GM21529 (cell line): ENCODE data around the gene PRKCH.

ENCODE experiments used
- ATAC-seq: cut with Tn5 transposase; IDR thresholded peaks from one replicate; pipeline ENCODE4 v1.9.1; 2021; ENCODE audit not compliant: unreplicated experiment

Gene PRKCH

DNA sequence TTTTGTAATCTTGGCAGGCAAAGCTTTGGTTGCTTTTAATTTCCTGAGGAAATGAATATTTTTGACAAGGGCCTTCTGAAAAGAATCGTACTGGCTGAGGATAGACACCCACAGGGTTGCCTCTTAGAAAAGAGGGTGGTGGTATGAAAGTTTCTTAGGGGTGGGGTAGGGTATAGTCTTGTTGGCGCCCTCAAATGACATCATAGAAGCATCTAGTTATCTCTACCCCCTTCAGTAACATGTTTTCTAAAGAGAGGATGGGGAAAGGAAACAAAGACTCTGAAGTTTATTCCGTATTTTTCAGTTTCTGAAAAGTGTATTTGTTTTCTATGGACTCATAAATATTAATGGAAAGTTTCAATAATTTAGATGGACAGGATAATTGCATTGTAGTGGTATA is 13.7 kb downstream of the PRKCH start:
- ATAC-seq = no peak

DNA sequence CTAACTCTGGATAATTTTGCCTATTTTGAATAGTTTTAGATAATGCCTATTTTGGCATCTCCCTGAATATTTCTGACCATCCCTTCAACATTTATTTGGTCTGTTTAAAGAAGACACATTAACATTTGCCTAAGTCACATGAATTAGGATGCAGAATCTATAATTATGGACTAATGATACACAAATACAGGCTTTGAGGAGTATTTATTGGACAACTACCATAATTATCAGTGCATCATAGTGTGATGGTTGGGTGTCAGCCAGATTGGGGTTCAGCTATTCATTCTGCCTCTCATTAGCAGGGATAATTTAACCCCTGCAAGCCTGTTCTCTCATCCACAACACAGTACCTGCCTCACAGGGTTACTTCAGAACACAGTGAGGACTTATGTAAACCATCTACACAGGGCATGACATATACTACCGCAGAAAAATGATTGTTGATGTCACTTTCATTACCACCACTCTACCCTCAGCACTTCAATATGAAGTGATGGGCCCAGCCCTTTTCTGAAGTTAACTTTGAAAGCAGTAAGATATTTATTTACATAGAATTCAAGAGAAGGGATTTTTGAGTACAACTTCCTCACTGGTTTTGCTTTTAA is 14.4 kb downstream of the PRKCH start:
- ATAC-seq = no peak

DNA sequence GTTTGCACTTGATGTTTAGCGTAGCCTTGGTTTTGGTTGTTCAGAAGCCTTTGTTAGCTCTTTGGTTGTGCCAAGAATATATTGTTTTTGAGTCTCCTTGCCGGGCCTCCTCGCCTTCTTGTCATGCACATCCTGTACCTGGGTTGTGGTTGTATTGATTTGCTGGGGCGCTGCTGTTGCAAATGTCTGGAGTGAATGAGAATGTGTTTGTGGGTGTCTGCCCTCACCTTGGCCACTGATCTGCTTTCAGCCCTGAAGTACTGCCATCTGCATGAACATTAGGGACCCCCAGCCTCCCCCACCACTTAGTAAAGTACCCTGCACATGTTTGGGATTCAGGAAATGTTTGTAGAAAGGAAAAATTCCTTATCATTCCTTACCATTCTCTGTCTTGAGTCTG is 16.5 kb downstream of the PRKCH start:
- no peak for ATAC-seq

DNA sequence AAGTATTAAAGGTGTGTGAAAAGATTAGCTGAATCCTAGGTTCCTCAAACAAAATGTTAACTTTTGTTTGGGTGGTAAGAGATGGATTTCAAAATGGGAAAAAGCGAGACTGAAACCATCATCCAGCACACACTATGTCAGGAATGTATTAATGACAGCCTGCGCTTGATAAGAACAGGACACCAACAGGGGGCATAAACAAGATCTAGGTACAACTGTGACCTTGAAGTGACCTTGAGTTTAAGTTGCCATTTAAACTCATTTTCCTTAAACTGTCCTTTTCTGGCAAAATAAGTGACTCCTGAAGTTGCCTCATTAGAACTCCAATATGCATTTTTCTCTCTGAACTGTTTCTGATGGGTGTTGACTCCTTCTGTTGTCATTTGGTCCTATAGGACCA is 17.1 kb downstream of the PRKCH start:
- ATAC-seq = no peak

DNA sequence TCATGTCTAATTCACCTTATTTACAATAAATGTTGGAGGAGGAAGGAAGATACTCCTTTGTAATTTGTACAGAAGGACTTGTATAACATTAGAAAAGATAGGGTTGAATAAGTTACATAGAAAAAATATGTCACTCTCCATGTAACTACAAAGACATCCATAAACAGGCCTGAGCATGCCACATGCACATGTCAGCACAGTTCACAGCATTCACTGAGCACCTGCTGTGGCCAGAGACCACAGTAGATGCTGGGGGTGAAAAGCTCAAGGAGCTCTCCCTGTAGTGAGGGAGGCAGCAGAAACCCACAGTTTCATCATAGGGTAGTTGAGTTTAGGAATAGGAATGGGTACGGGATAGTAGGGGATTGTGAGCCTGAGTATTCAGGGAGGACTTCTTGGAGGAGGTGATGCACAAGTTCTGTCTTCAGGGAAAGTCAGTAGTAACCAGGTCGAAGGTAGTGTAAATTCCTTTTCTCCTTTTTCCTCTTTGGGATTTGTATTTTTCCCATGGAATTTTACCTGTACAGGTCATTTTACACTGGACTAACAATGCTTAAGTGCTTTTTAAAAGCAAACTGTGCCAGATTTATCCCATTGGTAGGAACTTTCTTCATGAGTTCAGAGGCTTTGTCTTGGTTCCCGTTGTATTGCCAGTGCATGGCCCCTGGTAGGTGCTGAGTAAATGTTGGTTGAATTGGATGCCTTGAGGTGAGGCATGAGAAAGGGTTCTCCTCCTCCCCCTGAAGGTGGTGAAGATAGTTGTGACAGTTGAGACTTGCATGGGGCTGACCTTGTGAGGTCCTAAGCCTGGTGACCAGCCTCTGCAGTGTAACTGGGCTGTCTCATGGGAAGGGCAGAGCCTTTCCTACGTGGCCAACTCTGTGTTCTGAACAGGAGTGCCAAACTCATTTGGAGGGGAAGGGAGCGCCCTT is 20.2 kb downstream of the PRKCH start:
- ATAC-seq = no peak

DNA sequence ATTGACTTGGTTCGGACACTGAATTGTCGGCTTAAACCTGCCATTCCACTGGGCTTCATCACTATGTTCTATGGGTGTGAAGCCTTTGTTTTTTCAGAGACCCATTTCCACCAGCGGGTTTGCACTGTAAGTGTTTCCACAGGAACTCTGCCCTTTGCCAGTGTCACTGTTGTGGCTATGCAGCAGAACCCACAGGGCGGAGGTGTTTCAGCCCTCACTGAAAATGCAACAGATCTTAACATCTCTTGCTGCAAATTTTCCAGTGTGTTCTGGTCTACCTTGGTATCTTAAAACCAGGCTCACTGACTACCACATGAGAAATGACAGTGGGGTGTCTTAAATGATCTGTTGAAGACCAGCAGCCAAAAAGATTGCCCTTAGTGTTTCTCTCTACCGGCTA is 21.1 kb downstream of the PRKCH start:
- no peak for ATAC-seq

DNA sequence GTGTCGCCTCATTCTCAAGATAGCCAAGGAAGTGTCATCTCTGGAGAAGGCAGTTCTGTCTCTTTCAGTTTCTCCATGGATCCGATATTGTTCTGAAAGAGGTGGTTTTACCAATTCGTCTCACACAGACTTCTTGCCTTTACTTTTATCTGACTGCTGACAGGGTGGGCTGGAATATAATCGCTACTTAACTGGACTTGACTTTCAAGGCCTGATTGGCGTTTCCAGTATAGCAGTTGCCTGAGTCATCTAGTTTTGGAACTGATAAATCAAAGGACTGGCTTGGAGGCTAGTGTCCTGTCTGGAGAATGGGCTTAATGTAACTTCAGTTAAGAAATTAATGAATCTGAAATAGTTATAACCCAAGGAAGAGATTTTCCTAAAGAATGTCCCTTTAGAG is 21.6 kb downstream of the PRKCH start:
- no peak for ATAC-seq

DNA sequence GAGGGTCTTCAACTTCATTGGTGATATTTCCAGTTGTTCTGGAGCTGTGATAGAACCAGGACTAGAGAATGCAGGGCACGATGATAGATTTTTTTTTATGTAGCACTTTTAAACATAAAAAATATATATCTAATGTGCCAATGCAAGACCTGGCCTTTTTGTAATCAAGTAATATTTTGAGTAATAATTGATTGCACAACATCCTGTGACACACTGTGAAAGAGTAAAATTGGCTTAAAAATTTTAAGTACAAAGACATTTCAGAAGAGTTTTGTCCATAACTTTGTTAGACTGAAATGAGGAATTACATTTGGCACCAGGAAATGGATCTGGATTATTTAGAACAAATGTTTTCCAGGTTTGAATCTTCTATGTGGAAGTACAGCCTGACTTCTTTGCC is 22.1 kb downstream of the PRKCH start:
- no peak for ATAC-seq

DNA sequence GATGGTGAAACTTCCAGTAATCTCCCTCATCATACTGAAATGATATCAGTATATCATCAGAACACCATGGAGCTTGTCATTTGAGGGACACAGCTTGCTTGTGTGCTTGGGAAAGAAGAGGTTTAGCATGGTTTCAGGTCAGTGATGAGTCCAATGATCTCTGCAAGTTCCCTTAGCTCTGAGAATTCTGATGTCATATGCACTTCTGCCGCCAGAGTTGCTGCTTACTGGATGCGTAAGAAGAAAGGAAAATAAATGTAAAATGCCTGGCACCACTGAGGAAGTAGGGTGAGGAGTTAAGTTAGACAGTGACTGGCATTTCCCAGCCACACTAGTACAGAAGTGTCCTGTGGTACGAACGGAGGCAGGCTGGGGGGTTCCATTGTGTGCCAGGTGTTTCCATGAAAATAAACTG is 22.6 kb downstream of the PRKCH start:
- no peak for ATAC-seq

DNA sequence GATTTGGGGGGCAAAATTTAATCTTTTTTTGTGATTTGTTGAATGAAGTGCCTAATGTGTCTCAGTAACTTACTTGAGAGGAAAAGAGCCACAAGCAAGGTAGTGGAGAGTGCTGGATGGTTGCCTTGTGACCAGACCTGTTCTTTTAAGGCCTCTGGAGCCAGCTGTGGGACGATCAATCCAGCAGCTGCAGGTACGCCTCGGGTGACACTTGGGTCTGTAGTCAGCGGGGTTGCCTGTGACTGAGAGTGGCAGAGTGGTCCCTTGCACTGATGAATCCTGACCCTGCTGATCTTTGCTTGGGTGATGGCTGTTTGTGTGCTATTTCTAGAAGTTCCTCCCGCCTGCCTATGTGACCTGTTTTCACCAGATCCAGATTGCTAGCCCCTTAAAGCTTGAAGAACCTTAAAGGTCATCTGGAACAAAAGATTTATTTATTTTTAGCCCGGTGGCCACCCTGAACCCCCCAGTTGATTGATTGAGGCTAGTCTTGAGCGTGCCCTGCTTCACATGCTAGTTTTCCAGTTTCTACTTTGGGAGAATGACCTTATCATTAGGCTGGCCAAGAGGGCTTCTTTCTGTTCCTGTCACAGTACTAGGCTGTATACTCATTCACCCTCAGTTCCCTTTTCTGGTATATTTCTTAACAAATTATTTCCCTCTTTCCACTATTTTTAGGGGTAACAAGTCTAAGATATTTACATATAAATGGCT is 23.2 kb downstream of the PRKCH start:
- ATAC-seq = no peak

DNA sequence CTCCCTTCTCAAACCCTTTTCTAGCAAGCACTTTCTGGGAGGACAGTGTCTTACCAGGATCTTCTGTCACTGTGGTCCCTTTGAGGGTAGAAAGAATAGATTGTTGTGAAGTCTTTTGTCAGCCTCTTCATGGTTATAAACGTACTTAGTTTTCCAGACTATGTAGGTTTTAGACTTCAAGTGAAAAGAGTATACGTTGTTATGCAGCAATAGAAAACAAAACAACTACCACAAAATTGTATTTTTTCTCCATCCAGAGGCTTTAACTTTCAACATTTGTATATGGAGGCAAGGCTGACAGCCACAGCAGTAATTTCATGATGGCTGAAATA is 23.7 kb downstream of the PRKCH start:
- ATAC-seq = no peak

DNA sequence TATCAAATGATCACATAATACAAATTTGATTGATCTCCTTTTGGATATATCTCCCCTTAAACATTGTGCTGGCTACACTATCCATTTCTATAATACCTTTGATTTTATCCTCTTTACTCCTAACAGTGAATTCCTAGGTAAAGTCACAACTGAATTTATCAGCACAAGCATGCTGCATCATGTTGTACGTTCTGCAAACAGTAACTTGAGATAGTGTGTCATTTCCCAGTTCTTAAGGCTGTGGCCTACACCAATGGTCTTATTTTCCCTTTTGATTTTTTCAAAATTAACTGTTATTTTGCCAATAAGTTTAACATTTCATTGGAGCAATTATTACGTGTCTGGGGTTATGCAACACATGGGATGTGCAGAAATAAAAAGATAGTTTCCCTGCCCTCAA is 24.8 kb downstream of the PRKCH start:
- no peak for ATAC-seq

DNA sequence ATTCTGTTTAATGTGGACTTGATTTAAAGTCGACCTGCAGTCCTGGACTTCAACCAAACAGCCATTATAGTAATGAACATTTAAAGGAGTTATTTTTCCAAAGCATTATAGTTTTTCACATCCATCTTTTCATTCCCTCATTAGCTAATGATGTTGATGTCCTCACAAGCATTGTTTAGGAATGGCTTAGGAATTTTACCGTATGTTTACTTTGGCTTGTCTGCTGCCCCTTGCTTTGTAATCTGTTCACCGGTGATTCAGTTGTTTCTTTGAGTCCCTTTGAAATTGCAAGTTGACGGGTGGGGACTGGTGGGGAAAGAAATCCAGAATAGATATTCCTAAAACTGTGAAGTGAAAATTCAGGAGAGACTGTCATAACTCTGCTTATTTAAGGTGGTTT is 25.4 kb downstream of the PRKCH start:
- no peak for ATAC-seq

DNA sequence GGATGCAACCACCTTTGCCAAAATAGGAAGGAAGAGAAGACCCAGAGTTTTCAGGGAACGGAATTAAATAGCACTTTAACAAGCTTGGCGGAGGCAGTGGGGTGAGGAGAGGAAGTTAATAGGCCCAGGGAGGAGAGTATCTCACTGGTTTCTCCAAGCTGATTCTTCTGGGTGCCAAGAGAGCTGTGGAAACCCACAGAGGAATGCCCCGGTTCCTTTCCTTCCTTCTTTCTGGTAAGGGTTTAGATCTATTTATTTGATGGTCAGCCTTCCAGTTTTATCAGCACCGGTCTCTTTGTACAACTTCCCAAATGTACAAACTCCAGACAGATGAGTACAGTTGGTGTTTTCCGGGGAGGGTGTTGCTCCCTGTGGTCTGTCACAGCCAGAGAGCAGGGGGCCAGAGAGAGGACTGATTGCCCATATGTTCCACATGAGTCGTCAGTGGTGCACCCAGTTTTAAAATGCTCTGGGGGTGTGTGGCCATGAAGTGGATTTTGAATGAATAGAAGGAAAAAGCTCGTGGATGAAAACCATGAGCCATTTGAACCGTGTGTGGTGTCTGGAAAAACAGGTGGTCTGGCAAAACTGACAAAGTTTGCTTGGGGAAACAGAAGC is 26.6 kb downstream of the PRKCH start:
- no peak for ATAC-seq

DNA sequence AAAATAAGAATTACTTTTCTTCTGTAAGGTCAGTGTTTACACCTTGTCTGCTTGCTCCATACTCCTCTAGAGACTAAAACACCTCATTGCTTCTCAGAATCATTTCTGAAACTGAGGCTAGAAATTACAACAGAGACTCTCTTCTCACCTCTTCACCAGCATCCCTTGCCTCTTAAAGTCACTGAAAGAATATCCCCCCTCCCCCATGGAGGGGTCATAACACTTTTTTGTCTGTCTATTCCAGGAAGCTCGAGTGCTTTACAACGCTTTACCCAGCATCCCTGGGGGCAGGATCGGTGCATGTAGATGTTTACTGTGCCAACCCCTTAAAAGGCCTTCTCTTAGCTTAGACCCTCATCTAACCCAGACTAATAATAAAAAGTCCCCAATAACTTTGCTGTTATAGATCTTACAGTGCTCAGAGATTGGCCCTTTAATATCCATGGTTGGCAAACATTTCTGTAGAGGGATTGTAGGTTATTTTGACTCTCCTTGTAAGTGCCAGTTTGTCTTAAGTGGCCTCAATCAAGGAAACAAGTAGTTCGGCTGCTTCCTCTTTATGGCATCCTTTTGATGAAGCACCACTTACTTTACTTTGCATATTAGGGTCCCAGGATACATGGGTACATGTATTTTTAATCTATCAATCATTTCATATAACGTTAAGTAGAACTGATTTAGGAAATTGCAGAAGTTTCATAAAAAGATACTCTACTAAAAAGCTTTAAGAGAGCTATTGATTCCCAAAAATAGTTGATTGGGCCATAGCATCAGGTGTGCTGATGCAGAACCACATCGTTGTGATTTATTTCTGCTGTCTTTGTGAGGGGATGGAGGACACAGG is 29.3 kb downstream of the PRKCH start:
- no peak for ATAC-seq

DNA sequence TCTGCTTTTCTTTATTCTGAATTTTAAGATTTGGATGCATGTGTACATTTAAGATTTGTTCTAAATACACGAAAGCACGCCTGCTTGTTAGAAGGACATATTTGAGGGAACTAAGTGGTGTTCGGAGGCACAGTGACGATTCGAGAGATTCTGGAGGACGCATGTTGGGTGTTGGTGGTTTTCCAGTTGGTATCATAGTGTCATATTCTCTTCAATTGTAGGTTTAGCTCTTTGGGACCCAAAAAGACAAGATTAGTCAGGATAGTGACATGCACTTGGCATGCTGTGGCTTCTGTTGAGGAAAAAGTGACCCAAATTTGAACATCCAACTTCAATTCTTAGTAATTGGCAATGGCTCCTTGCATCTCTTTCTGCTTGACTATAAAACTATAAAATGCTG is 30.1 kb downstream of the PRKCH start:
- no peak for ATAC-seq

DNA sequence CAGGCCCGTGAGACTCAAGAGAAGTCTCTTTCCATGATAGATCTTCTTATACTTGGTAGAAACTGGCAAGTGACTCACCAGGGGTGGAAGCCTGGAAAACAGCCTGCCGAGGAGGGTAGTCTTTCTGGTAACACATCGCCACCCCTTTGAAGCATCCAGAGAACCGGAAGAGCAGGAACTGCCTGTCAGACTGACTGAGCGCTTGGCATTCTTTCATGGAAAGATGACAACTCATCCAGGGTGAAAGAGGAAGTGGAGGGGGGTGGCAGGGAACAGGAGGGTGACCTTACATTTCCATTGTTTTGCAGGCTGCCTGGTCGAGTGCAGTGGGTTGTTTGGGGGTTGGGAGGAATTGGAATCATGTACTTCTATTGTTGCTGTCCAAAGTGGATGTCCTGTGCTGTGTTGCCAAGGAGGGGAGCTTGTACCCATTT is 34.5 kb downstream of the PRKCH start:
- no peak for ATAC-seq

DNA sequence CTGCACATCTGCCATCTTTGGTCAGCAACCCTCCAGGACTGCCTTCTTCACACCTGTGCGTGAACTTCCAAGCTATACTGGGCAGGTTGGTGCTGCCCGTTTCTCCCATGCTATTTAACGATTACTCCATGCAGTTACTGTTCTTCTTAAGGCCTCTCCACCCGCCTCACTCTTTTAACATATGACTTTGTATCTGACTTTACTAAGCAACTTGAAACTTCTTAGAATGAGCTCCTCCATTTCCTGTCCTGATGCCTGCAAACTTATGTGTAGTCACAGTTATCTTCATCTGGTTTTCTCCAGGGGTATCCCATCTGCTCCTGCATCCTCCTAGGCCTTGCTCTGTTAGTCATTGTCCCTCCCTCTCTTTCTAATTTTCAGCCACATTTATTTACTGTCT is 35.7 kb downstream of the PRKCH start:
- no peak for ATAC-seq

DNA sequence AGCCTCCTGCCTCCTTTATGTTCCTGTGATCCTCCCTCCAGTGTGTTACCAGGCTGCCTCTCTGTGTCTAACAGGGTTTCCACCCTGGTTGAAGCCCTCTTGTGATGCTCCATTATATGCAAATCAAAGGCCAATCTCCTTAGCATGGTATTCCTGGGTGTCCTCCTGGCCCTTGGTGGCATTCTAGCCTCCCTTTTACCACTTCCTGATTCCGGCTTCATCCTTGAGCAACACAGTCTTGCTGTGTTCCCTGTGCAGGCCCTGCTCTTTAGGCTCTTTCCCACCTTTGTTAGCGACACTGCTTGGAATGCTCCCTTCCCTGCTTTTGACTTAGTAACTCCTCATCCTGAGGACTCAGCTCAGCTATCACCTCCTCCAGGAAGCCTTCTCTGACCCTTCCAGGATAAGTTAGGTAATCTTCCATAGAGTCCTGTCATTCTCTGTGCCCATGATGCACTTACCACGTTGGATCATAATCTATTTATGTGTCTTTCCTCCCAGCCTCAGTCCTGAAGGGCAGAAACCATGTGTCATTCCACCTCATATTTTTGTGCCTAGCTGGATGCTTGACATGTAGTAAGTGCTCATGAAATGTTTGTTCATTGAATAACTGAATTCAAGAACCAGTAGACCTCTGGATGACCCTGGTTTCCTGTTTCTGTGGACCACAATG is 37.3 kb downstream of the PRKCH start:
- ATAC-seq = no peak
